Smooth muscle cell (in vitro differentiated cells): ENCODE data around the gene CLEC4F. TPM values are rescaled to one million over a fixed set of nuclear protein-coding genes. Genes with fewer than 3 reads are reported as not detected.

Experiments
- DNase-seq: peaks from one replicate; lab custom pipeline; 2025; ENCODE audit not compliant: unreplicated experiment; lab: John Stamatoyannopoulos, UW
- H2AFZ ChIP-seq: fragments of 200-600 bp; sonication (generic); 2 replicates; pipeline ENCODE4 v1.6.0; 2016; ENCODE audit warnings: antibody characterized with exemption, low read depth, mild to moderate bottlenecking
- H3F3A ChIP-seq: fragments of 200-600 bp; sonication (generic); 2 replicates; pipeline ENCODE4 v1.6.0; 2017; ENCODE audit warnings: antibody characterized with exemption, low read depth
- H3K27ac ChIP-seq: fragments of 200-600 bp; sonication (generic); 2 replicates; pipeline ENCODE4 v1.5.1; 2016; ENCODE audit warnings: low read depth, mild to moderate bottlenecking
- H3K27me3 ChIP-seq: fragments of 200-600 bp; sonication (generic); 2 replicates; pipeline ENCODE4 v1.6.1; 2016; ENCODE audit warnings: low read depth, mild to moderate bottlenecking
- H3K36me3 ChIP-seq: fragments of 200-600 bp; sonication (generic); 2 replicates; pipeline ENCODE4 v1.5.1; 2016; ENCODE audit warnings: low read depth
- H3K4me1 ChIP-seq: fragments of 200-600 bp; sonication (generic); 2 replicates; pipeline ENCODE4 v1.5.1; 2016; ENCODE audit warnings: low read depth
- H3K4me2 ChIP-seq: fragments of 200-600 bp; sonication (generic); 2 replicates; pipeline ENCODE4 v1.6.0; 2016; ENCODE audit warnings: mild to moderate bottlenecking
- H3K4me3 ChIP-seq: fragments of 200-600 bp; sonication (generic); 2 replicates; pipeline ENCODE4 v1.5.1; 2016; ENCODE audit warnings: mild to moderate bottlenecking
- H3K79me2 ChIP-seq: fragments of 200-600 bp; sonication (generic); 2 replicates; pipeline ENCODE4 v1.6.0; 2016; ENCODE audit warnings: low read depth, mild to moderate bottlenecking
- H3K9ac ChIP-seq: fragments of 200-600 bp; sonication (generic); 2 replicates; pipeline ENCODE4 v1.6.0; 2016; ENCODE audit warnings: low read depth
- H3K9me3 ChIP-seq: fragments of 200-600 bp; sonication (generic); replicated peaks from 2 replicates; pipeline ENCODE4 v1.5.1; 2016; ENCODE audit warnings: low read depth
- H4K20me1 ChIP-seq: fragments of 200-600 bp; sonication (generic); 2 replicates; pipeline ENCODE4 v1.6.0; 2016; ENCODE audit warnings: low read depth
- WGBS: methylation state at CpG from one replicate; pipeline ENCODE4 v1.1.7; 2016; ENCODE audit warnings: low lambda C conversion rate; 5-methylcytosine and 5-hydroxymethylcytosine counted together
- polyA plus RNA-seq: library from polyadenylated mRNA; unstranded; fragments of >200 nt; fragmentation: Nextera tagmentation; extraction: Ambion mirVana; gene quantifications from 2 replicates; pipeline ENCODE4 v1.2.1, GENCODE V29; 2016
- total RNA-seq: library from RNA; depleted of rRNA; stranded (reverse); fragments of >200 nt; gene quantifications from 2 replicates; pipeline ENCODE4 v1.2.3, GENCODE V29; 2014
- TF ChIP-seq, protein P1 (sequence below): fragments of 200-600 bp; sonication (generic); IDR thresholded peaks from 2 replicates; pipeline ENCODE4 v1.5.1; 2017; ENCODE audit warnings: borderline replicate concordance, mild to moderate bottlenecking, antibody characterized with exemption; ENCODE audit not compliant: insufficient read depth, poor library complexity, severe bottlenecking

CLEC4F gene
- total and polyA plus RNA-seq, 2 experiments from 2014 or later: not detected

DNA sequence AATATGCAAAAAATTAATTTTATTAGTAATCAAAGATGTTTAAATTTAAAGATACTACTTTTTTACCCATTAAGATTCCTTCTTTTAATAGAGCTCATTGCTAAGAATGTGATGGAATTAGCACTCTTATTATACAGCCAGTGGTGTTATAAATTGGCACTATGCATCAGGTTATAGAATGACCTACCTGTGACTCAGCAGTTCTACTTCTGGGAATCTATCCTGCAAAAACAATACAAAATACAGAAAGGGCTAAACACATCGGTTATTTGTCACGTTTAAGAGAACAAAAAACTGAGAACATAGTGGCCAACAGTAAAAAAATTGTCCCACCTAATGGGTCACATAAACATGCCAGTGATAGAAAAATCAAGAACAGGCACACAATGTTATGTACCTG lies 42.9 kb downstream of the CLEC4F start:
- H3K4me1 ChIP-seq: peaks cover 8% of the 10 kb centered on the region

DNA sequence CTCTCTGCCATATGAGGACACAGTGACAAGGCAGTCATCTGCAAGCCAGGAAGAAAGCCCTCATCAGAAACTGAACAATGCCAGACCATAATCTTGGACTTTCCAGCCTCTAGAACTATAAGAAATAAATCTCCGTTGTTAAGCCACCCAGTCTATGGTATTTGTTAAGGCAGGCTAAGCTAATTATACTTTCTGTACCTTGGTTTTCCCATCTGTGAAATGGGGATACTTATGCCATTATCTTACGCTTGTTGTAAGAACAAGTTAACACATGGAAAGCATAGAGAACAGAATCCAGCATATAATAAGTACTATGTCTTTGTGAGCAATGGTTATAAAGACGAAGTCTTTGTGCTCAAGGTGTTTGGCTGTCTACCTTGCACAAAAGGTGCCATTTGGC lies 44.1 kb downstream of the CLEC4F start:
- no peak overlapping the region for H3K27ac ChIP-seq
- H4K20me1 ChIP-seq: no peaks in the 10 kb centered on the region
- WGBS: 94% methylated on average over 3 of the region's 3 CpGs
- H3F3A ChIP-seq: peaks cover 10% of the 10 kb centered on the region
- H3K79me2 ChIP-seq: no peaks in the 10 kb centered on the region
- DNase-seq: no peak
- TF ChIP-seq, protein P1, sequence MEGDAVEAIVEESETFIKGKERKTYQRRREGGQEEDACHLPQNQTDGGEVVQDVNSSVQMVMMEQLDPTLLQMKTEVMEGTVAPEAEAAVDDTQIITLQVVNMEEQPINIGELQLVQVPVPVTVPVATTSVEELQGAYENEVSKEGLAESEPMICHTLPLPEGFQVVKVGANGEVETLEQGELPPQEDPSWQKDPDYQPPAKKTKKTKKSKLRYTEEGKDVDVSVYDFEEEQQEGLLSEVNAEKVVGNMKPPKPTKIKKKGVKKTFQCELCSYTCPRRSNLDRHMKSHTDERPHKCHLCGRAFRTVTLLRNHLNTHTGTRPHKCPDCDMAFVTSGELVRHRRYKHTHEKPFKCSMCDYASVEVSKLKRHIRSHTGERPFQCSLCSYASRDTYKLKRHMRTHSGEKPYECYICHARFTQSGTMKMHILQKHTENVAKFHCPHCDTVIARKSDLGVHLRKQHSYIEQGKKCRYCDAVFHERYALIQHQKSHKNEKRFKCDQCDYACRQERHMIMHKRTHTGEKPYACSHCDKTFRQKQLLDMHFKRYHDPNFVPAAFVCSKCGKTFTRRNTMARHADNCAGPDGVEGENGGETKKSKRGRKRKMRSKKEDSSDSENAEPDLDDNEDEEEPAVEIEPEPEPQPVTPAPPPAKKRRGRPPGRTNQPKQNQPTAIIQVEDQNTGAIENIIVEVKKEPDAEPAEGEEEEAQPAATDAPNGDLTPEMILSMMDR: no peak
- no peaks in the 10 kb centered on the region for H3K27me3 ChIP-seq
- no peaks in the 10 kb centered on the region for H3K36me3 ChIP-seq
- peaks cover 8% of the 10 kb centered on the region for H3K4me1 ChIP-seq
- H3K4me2 ChIP-seq: no peak overlapping the region
- H3K4me3 ChIP-seq: no peak overlapping the region
- no peak overlapping the region for H2AFZ ChIP-seq
- H3K9ac ChIP-seq: no peak overlapping the region
- H3K9me3 ChIP-seq: no peaks in the 10 kb centered on the region

More for the DNA sequence above, 42.9 kb downstream of the CLEC4F start:
- H3K27ac ChIP-seq: no peak overlapping the region
- H3K9me3 ChIP-seq: no peaks in the 10 kb centered on the region
- H3K4me2 ChIP-seq: no peak overlapping the region
- no peaks in the 10 kb centered on the region for H3K36me3 ChIP-seq
- H3K27me3 ChIP-seq: no peaks in the 10 kb centered on the region
- 88% methylated on average over 2 of the region's 2 CpGs for WGBS
- no peak for DNase-seq
- peaks cover 10% of the 10 kb centered on the region for H3F3A ChIP-seq
- H4K20me1 ChIP-seq: no peaks in the 10 kb centered on the region
- H2AFZ ChIP-seq: no peak overlapping the region
- H3K79me2 ChIP-seq: no peaks in the 10 kb centered on the region
- TF ChIP-seq, protein P1: no peak
- H3K9ac ChIP-seq: no peak overlapping the region
- no peak overlapping the region for H3K4me3 ChIP-seq

- Histone ChIP-seq H3K9me3 (no peaks in the 10 kb centered on the region), H2AFZ (no peak overlapping the region), H3K4me3 (no peak overlapping the region), H3K27ac (no peak overlapping the region), H4K20me1 (no peaks in the 10 kb centered on the region), H3K4me1 (peaks cover 8% of the 10 kb centered on the region), H3K9ac (no peak overlapping the region), H3K4me2 (no peak overlapping the region), H3K27me3 (no peaks in the 10 kb centered on the region), H3F3A (peaks cover 7% of the 10 kb centered on the region), H3K79me2 (no peaks in the 10 kb centered on the region), H3K36me3 (no peaks in the 10 kb centered on the region)
- WGBS: 40% methylated on average over 2 of the region's 2 CpGs
- TF ChIP-seq, protein P1: no peak
- DNase-seq: no peak
Observed at GRCh38 chr2:70775141-70775540, 45.3 kb downstream of the CLEC4F start.

GRCh38 chr2:70772486-70773155 lies 47.8 kb downstream of the CLEC4F start:
- no peak overlapping the region for H3K9ac ChIP-seq
- peaks cover 12% of the 10 kb centered on the region for H3K27me3 ChIP-seq
- no peaks in the 10 kb centered on the region for H3K79me2 ChIP-seq
- TF ChIP-seq, protein P1: no peak
- no peaks in the 10 kb centered on the region for H3F3A ChIP-seq
- no peaks in the 10 kb centered on the region for H3K4me1 ChIP-seq
- no peak overlapping the region for H2AFZ ChIP-seq
- 71% methylated on average over 2 of the region's 2 CpGs for WGBS
- H3K36me3 ChIP-seq: no peaks in the 10 kb centered on the region
- no peak for DNase-seq
- H3K27ac ChIP-seq: no peak overlapping the region
- no peak overlapping the region for H3K4me3 ChIP-seq
- no peaks in the 10 kb centered on the region for H4K20me1 ChIP-seq
- no peaks in the 10 kb centered on the region for H3K9me3 ChIP-seq
- H3K4me2 ChIP-seq: no peak overlapping the region
